ENCODE measurements around the gene CMTM1.

DNA sequence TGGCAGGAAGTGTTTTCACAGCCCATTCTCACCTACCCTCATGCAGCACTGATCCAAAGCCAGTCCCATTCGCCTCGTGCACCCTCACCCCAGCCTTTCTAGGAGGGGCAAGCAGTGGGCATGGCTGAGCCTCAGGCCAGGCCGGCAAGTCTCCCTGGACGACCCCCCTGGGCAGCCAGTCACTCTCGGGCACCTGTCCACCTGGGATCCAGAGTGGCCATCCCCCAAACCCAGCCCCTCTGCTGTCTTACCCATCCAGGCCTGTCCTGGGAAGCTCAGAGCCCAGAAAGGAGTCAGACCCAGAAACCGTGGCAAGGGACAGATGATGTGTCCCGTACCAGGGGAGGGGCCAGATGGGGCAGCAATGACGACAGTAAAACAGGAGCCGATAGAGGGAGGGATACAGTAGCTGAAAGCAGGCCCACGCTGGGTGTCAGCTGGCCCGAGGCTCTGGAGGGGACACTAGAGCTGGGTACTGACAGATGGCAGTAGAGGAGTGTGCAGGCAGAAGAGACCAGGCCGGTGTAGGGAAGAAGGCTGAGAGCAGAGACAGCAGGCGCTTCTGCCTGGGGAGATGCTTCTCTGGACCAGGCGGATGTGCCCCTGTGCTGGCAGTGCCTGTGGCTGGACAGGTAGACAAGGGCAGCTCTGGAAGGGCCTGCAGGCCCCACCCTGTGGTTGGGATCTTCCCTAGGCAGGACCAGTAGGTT, 44.0 kb downstream of the CMTM1 start:
- TF ChIP-seq GATA3 (IDR thresholded peaks at IDR 0.05; ENCODE audit: low read depth, low read length) (no peak), GATA2 (IDR thresholded peaks at IDR 0.05; ENCODE audit: low read depth, low read length) (no peak)
